GM21529 (cell line): ENCODE data around the gene NECAB2.
A peak's percentile ranks its signal among the peaks of the same experiment; 100 is the strongest.

ENCODE experiments used
- ATAC-seq: cut with Tn5 transposase; IDR thresholded peaks from one replicate; pipeline ENCODE4 v1.9.1; 2021; ENCODE audit not compliant: unreplicated experiment

NECAB2 gene

DNA sequence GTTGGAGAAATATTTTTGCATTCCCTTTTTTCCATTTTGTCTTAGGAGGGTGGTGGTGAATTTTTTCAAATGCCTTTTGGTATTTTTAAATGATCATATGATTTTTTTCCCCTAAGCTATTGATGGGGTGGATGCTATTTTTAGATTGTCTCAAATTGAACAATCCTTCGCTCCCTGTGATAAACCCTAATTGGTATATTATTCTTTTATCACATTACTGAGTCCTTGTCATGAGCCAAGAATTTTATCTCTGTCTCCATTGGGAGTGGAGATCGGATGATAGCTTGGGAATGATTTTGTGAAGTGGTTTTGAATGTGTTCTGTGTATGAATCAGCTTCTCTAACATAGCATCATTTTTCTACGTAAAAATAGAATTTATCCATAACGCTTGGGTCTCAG, 15.4 kb downstream of the NECAB2 start:
- ATAC-seq, result no peak

DNA sequence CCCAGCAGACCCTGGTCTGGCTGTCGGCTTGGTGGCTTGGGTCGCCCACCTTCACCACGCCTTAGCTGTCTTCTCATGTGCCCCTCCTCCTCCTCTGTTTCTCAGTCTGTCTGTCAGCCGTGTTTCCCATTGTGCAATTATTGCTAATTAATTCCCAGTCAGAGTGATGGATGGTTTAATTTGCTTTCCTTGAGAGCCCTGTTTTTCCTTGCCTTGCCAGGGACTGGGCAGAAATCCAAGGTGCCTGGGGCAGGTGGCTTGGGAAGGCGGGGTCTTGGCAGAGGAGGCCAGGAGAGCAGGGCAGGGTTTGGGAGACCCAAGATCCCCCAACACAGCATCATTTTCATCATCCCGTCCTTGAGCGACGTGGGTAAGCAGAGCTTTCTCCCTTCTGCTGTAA, 21.3 kb downstream of the NECAB2 start:
- no peak for ATAC-seq

DNA sequence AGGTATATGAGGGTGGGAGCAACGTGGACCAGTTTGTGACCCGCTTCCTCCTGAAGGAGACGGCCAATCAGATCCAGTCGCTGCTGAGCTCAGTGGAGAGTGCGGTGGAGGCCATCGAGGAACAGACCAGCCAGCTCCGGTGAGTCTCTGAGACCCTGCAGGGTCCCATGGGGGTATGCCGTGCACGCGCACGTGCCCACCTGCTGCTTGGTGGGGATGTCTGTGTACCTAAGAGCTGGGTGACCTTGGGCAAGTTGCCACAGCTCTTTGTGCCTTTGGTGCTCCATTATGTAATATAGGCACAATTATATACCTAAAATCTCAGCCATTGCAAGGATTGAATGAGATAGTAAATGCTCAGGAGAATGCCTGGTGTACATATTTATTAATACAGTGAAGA, 22.4 kb downstream of the NECAB2 start:
- ATAC-seq, result no peak

DNA sequence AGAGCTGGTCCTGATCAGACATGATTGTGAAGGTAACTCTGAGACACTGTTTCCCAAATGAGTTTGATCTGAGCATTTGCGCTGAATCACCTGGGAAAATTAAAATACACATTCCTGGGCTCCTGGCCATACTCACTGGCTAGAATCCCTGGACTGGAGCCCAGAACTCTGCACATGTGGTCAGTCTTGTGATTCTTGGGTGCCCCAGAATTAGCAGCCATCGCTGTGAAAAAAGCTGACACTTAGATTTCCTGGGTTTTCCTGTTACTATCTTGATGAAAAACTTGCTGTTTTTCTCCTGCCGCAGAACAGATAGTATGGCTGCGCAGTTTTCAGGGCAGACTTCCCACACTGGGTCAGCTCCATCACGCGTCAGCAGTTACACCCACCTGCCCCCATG, 24.6 kb downstream of the NECAB2 start:
- ATAC-seq, result no peak

DNA sequence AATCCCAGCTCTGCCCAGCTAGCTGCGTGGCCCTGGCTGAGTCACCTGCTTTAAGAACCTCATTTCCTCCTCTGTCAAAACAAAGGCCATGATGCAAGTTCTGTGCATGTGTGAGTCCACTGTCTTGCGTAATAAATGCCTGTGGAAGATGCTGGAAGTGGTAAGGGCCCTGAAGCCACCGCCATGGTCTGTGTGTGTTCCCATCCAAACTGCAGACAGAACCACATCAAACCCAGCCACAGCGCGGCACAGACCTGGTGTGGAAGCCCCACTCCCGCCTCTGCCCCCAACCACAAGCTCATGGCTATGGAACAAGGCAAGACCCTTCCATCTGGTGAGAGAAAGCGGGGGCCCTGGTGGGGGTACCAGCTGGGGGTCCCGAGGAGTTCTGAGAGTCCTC, 26.0 kb downstream of the NECAB2 start:
- ATAC-seq, result no peak

DNA sequence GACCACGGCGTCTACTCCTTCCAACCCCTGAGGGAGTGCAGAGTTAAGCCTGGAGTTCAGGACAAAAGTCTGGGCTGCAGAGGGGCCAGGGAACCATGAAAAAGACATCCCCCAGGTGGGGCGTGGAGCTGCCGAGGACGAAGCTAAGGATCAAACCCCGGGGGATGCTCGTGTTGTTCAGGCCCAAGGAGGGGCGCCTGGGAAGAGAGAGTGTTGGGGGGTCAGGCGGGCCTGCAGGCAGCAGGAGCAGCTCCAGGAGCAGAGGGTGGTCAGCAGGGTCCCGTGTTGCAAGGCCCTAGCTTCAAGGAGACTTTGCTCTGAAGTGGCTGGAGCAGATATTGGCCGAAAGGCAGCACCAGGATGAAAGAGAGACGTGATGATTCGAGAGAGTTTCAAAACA, 26.7 kb downstream of the NECAB2 start:
- no peak for ATAC-seq

DNA sequence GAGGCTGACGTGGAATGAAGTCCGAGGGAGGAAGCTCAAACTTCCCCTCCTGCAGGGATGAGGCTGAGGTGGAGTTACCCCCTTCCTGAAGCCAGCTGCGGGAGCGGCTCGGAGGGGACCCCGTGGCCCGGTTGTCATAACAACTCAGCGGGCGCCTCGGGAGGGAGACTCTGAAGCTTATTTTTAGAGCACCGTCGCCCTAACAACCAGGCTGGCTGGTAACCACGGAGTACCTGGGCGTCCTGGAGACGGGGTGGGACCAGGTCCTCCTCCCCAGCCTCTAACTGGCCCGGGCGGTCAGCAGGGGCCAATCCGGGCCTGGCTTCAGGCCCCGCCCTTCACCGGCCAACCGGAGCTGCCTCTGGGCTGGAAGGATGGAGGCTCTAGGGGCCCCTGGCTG, 27.7 kb downstream of the NECAB2 start:
- no peak for ATAC-seq

DNA sequence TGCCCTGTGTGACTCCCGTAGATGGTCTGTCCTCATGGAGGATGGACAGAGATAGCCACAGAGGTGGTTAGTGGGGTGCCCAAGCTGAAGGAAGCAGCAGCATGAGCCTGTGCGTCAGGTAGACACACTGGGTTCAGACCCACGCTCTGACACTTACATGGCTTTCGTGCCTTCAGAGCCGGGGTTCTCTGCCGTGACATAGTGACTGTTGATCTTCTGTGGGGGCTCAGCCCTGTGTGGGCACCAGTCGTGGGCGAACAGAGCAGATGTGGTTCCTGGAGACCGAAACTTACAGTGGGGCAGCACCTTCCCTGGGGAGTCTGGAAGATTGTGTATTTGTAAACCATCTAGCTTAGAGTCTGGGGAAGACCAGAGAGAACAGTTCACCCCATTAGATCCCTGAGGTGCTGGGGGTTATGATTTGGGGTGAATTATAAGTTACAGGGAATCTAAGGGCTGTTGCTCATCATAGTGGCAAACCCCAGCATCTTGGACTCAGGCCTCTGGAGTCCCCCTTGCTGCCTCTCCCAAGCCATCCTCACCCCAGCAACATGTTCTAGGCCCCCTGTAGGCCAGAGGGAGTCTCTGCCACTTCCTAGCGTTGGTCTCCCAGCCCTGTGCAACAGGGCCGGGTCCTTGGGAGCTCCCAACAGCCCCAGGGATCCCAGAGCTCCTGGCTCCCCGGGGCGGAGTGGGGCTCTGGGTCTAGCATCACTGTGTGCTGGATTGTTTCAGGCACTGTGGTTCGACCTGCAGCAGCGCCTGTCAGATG, 28.6 kb downstream of the NECAB2 start:
- ATAC-seq, result no peak

DNA sequence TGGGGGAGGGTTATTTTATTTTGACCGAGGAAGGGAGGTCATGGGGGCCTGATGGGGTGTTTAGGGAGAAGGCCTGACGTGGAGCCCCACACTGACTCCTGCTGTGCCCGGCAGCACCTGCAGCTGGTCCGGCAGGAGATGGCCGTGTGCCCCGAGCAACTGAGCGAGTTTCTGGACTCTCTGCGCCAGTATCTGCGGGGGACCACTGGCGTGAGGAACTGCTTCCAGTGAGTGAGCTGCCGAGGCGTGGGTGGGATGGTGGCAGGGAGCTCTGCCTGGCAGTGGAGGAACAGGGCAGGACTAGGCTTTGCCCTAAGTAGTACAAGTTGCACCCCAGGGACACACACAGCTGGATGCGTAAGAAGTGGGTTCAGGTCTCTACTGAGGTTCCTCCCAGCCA, 30.0 kb downstream of the NECAB2 start:
- no peak for ATAC-seq

DNA sequence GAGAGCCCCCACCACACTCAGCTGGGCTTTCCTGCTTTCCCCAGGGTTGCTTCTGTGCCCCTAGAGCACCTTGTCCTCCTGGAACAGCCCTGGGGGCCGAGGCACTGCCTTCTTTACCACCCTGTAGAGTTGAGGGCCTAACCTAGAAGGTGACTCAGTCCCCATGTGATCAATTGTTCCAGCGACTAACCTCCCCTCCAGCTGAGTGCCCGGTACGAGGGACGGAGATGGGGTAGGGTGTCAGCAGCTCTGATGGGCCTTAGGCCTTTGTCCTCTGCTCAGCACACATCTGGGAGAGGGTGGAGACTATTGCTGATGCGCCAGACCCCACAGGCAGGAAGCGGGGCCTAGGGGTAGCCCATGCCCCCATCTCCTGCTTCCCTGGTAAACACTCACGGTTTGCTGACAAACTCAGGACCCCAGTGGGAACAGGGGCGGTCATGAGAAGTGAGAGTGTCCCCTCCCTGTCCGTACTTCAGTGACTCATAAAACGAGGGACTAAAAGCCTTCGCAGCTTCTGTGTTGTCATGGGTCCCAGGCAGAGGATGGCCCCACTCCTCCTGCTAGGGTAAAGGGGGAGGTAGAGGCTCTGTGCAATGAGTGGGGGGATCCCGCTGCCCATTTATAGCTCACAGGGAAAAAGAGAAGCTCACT, 33.1 kb downstream of the NECAB2 start:
- no peak for ATAC-seq

DNA sequence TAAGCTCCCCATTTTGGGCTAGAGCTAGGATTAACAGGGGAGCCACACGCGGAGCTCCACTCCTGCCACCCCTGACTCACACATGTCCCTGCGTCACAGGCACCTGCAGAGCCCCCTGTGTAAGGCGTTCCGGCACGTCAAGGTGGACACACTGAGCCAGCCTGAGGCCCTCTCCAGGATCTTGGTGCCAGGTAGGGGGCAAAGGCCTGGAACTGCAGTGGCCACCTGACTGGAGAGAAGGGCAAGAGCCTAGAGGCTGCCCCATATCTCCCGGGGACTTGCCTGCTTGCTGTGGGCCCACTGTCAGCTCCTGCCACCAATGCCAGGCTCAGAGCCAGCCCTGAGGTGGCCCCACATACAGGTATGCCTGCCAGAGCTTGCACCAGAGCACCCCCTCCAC, 33.7 kb downstream of the NECAB2 start:
- no peak for ATAC-seq

DNA sequence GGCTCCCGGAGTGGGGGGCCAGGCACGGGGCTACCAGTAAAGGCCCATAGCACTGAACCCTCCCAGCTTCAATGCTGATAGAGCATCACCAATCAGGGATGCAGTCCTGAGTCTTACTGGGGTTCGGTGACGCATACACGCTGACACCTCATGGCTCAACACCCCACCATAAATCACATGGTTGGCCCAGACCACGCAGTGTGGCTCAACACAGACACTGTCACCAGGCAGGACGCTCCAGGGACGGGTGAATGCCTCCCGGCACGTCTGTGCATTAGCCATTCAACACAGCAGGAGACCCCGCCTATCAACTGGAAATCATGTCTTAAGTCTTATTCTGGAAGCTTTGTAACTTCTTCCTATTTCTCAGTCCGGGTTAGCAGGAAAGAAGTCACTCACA, 35.0 kb downstream of the NECAB2 start:
- ATAC-seq, result no peak

DNA sequence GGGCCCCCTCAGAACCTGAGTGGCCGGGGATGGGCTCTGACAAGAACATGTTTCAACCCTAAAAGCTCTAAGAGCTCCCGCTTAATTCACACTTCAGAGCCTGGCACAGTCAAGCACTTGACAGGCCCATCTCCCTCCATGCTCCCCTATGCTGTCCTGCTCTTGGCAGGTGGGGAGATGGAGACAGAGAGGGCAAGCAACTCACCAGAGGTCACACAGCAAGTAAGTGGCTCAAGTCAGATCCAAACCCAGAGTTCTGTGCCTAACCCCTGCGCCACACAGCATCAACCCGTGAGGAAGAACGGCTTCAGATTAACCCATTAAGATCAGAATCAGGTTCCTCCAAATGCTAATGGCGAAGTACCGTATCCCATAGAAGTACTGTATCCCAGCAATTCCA, 36.4 kb downstream of the NECAB2 start:
- no peak for ATAC-seq

DNA sequence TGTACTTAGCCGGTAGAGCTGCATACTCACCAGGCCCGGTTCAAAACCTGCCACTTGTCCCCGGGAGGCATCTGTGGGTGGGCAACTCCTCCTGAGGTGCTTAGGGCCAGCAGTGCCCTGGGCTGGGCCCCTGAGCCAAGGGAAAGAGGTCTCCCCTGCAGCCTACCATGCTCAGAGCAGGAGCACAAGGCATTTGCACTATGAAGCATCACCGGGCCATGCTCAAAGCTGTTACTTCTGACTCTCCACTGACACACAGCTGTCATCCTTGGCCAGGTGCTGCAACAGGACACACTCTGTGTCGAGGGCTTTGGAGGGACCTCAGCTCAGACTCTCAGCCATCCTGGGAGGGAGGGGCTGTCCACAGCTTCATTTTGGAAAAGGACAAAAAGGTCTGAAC, 37.3 kb downstream of the NECAB2 start:
- ATAC-seq, result no peak

DNA sequence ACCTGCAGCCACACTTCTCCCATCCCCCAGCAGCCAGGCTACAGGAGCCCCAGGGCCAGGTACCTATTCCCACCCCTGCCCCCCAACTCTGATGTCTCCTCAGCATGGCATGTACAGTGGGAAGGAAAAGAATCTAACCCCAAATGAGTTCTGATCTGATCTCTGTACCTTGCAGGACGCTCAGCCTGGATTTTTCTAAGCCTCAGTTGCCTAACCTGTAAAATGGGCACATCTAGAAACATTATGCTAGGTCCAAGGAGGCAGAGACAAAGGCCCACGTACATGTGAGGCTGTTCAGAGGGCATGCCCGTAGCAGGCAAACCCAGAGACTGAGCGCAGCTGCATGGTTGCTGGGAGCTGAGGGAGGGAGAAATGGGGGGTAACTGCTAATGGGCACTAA, 39.5 kb downstream of the NECAB2 start:
- no peak for ATAC-seq

DNA sequence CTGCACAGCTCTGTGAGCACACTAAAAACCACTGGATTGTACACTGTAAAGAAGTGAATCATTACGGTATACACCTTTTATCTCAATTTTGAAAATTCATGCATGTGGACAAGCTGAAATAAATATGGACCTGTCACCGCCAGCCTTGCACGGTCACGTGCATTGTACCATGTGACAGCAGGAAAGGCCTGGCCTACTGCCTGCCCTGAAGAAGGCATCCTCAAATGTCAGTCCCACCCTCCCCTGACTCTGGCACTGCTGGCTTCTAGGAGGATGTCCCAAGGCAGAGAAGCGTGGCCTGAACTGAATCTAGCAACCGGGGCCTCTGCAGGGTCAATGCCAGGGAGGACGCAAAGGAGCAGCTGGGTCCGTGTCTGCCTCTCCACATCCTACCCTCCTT, 39.9 kb downstream of the NECAB2 start:
- ATAC-seq, result no peak

DNA sequence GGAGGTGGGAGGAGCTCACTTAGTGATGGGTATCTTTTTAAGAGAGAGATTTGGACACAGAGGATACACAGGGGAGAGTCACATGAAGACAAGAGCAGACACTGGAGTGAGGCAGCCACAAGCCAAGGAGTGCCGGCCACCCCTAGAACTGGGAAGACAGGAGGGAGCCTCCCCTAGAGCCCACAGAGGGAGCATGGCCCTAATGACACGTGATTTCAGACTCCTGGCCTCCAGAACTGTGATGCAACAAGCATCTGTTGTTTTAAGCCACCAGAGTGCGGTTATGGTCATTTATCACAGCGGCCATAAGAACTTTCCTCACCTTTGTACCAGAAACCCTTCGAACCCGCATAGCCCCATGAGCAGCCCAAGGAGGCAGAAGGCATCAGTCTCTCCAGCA, 41.2 kb downstream of the NECAB2 start:
- no peak for ATAC-seq

DNA sequence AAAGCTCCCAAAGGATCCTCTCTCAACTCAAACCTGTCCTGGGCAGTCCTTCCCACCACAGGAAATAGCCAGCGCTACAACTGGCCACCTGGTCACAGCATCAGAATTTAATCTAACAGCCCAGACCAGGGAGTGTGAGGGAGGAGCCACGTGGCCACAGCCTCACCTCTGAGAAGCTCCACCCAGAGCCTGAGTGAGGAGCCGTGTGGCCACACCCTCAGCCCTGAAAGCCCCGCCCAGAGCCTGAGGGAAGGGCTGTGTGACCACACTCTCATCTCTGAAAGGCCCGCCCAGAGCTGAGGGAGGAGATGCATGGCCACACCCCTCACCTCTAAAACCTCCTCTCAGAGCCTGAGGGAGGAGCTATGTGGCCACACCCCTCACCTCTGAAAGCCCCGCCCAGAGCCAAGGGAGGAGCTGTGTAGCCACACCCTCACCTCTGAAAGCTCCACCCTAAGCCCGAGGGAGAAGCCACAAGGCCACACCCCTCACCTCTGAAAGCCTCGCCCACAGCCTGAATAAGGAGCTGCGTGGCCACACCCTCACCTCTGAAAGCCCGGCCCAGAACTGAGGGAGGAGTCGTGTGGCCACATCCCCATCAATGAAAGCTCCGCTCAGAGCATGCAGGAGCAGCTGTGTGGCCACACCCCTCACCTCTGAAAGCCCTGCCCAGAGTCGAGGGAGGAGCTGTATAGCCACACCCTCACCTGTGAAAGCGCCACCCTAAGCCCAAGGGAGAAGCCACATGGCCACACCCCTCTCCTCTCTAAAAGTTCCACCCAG, 45.9 kb downstream of the NECAB2 start:
- ATAC-seq, result peak; percentile 84

DNA sequence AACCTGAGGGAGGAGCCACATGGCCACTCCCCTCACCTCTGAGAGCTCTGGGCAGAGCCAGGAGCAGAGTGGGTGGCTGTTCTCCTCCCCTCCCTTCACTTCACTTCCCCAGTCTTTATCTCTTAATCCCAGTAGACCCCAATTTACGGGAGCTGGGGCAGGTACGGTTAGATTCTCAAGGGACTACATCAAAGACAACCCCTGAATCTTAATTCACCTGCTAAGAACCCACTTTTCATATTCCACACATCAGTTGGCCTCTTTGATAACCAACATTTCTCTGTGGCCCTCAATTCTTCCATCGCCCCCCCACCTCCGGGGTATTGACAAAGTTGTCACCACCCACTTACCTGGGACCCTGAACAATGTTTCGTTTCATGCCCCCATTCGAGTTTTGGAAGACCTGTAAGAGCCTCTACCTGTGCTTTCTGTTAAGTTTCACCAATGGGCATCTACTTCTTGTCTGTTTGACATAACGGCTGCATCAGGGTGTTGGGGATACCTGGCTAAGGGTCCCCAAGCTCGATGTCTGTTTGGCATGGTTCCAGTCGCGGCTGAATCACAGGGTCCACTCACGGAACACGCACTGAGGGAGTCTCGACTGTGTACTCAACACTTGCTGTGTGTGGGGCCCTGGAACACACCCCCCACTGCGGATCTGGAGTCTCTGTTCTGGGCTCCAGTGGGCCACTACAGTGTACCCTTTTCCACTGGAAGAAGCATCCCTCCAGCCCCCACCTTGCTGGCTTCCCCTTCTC, 46.7 kb downstream of the NECAB2 start:
- ATAC-seq, result no peak

DNA sequence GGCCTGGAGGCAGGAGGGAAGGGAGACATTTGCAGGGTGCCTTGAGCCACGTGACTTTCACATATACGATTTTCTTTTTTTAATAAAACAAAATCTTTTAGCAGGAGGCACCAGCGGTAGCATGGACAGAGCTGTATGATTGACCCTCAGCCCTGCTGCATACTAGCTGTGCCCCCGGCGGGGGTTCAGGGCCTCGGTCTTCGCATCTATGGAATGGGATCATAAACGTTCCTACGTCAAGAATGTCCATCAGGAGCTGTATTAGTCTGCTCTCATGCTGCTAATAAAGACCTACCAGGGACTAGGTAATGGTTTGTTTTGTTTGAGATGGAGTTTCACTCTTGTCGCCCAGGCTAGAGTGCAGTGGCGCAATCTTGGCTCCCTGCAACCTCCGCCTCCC, 47.4 kb downstream of the NECAB2 start:
- ATAC-seq, result no peak

DNA sequence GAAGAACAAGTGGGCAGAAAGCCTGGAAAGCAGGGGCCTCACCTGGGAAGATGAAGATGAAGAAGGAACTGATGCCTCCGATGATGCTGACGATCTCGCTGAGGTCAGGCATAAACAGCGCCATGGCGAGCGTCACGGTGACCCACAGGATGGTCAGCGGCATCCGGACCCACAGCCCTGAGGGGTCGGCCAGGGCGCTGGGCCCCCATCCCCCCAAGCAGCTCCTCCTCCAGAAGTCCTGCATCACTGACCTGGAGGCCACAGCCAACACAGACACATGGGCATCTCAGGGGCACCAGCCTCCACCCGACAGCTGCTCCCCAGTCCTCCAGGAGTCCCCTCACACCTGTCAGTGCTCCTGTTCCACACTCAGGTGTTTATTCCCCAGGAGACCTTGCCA, 48.4 kb downstream of the NECAB2 start:
- no peak for ATAC-seq
